ENCODE measurements around the gene WNT4. TPM values are rescaled to one million over a fixed set of nuclear protein-coding genes. Genes with fewer than 3 reads are reported as not detected.
"Not testable (repeated sequence)": the region's sequence is repeated elsewhere in the genome, so short reads cannot be mapped to it uniquely, and the experiment has no call there.

Gene WNT4
- total and polyA plus RNA-seq, 11 donors, result 0.04 to 0.38 (median 0.08) TPM; not detected in 3

DNA sequence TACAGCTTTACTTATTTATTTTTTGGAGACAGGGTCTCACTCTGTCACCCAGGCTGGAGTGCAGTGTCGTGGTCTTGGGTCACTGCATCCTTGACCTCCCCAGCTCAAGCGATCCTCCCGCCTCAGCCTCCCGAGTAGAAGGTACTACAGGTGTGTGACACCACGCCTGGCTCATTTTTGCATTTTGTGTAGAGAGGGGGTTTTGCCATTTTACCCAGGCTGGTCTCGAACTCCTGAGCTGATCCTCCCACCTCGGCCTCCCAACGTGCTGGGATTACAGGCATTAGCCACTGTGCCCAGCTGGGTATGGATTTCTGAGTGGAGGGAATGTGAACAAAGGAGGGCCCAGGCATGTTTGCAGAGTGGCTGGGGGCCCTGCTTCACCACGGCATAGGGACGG is 44.1 kb downstream of the WNT4 start:
- no peaks in the 10 kb centered on the region for H3K9me3 ChIP-seq
- TF ChIP-seq POLR2A (IDR thresholded peaks at IDR 0.05) (no peak), CTCF (IDR thresholded peaks at IDR 0.05) (no peak)
- intact Hi-C loops (cut with DNase I), result no loop called here
- DNase-seq, result no peak
- no peak for ATAC-seq
- H3K4me1 ChIP-seq, result peaks cover 0 to 21% (median 8%) of the 10 kb centered on the region in 12 donors
- peaks cover 0 to 74% (median 59%) of the 10 kb centered on the region in 9 donors for H3K36me3 ChIP-seq
- no peak overlapping the region for H3K4me3 ChIP-seq
- WGBS, 4 donors, result 91 to 96% (median 95%) methylated on average over 10 of the region's 10 CpGs
- H3K27ac ChIP-seq, result no peak overlapping the region
- H3K27me3 ChIP-seq, result no peaks in the 10 kb centered on the region

DNA sequence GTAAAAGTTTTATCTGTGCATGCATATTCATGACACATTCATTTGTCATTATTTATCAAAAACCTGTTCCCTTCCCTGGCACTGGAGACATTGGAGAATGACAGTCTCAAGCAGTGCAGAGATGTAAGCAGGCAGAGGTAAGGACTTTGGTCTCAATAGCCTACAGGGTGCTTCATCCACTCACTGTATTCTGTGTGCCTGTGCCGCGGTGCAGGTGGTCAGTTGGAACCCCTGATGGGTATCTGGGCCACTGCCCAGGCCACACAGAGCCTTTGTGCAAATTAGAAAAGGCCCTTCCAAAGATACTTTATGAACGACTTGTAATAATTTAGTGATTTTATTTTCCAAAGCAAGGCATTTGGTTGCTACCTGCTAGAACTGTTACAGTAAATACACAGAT is 46.4 kb downstream of the WNT4 start:
- peaks cover 0 to 26% (median 7%) of the 10 kb centered on the region in 12 donors for H3K4me1 ChIP-seq
- no peaks in the 10 kb centered on the region for H3K27me3 ChIP-seq
- peaks cover 0 to 82% (median 70%) of the 10 kb centered on the region in 9 donors for H3K36me3 ChIP-seq

DNA sequence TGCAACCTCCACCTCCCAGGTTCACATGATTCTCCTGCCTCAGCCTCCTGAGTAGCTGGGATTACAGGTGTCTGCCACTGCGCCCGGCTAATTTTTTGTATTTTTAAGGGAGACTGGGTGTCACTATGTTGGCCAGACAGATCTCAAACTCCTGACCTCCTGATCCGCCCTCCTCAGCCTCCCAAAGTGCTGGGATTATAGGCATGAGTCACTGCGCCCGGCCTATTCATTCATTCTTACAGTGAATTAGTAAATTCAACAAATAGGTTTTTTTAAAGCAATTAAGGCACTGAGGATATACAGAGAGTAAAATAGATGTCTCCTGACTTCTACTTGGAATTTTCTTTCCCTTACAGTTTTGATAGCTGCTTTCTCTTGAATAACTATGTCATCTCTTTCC is 46.9 kb downstream of the WNT4 start:
- no peaks in the 10 kb centered on the region for H3K27me3 ChIP-seq
- H3K27ac ChIP-seq, result no peak overlapping the region
- TF ChIP-seq CTCF (IDR thresholded peaks at IDR 0.05), result no peak
- TF ChIP-seq POLR2A (IDR thresholded peaks at IDR 0.05), result no peak
- H3K9me3 ChIP-seq, result no peaks in the 10 kb centered on the region
- H3K36me3 ChIP-seq, result peaks cover 0 to 87% (median 74%) of the 10 kb centered on the region in 9 donors
- ATAC-seq (no peak), DNase-seq (no peak)
- intact Hi-C loops (cut with DNase I), result no loop called here
- WGBS, 4 donors, result 94 to 99% (median 95%) methylated on average over 5 of the region's 5 CpGs
- H3K4me1 ChIP-seq, result peaks cover 0 to 23% (median 7%) of the 10 kb centered on the region in 12 donors
- H3K4me3 ChIP-seq, result no peak overlapping the region

More for the DNA sequence above, 46.4 kb downstream of the WNT4 start:
- Histone ChIP-seq H3K4me3 (no peak overlapping the region), H3K9me3 (no peaks in the 10 kb centered on the region), H3K27ac (no peak overlapping the region)
- intact Hi-C loops (cut with DNase I), result no loop called here
- 89 to 94% (median 90%) methylated on average over 3 of the region's 3 CpGs for WGBS, 4 donors
- TF ChIP-seq POLR2A (IDR thresholded peaks at IDR 0.05) (no peak), CTCF (IDR thresholded peaks at IDR 0.05) (no peak)
- DNase-seq (no peak), ATAC-seq (no peak)

DNA sequence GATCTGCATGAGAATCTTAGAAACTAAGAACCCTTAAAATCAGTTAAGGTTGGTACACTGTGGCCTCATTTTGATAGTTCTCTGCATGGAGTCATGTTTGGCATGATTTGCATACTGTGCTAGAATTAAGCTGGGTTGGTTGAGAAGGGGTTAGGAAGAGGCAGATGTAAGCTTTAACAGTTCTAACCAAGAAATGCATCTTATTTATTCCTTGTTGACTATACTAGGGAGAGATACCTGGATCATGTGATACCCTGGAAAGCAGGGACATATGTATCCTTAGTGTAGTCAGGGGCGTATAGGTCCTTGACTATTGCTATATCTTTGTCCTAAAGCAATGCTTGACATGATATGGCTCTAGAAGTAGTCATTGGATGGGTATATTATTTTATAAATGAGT is 49.4 kb downstream of the WNT4 start:
- Histone ChIP-seq H3K27ac (no peak overlapping the region), H3K4me3 (no peak overlapping the region), H3K9me3 (no peaks in the 10 kb centered on the region), H3K4me1 (peaks cover 5 to 41% (median 30%) of the 10 kb centered on the region in 12 donors), H3K27me3 (no peaks in the 10 kb centered on the region), H3K36me3 (peaks cover 0 to 89% (median 81%) of the 10 kb centered on the region in 9 donors)
- no peak for TF ChIP-seq CTCF (IDR thresholded peaks at IDR 0.05)
- TF ChIP-seq POLR2A (IDR thresholded peaks at IDR 0.05), result no peak
- DNase-seq (no peak), ATAC-seq (no peak)
- intact Hi-C loops (cut with DNase I), result no loop called here
- WGBS, 4 donors, result 90 to 96% (median 96%) methylated on average over 1 of the region's 1 CpG

- H3K27me3 ChIP-seq; intact Hi-C loops (cut with DNase I); DNase-seq; H3K4me3 ChIP-seq; H3K9me3 ChIP-seq: not testable (repeated sequence)
- peaks cover 0 to 88% (median 80%) of the 10 kb centered on the region in 9 donors for H3K36me3 ChIP-seq
- H3K4me1 ChIP-seq, result peaks cover 9 to 52% (median 42%) of the 10 kb centered on the region in 12 donors
- ATAC-seq, result peak in 2 of 4 donors; percentile 38 to 44
- peak overlapping the region in 1 of 12 donors; percentile 21 for H3K27ac ChIP-seq
- 57 to 70% (median 60%) methylated on average over 2 to 3 of the region's 3 CpGs for WGBS, 4 donors
Measured at GRCh38 chr1:22092026-22092768, 50.7 kb downstream of the WNT4 start.

Data from heart left ventricle (tissue), 16 donors.